GM21447 (cell line): ENCODE data around the gene ALG8.
"Not testable (repeated sequence)": the region's sequence is repeated elsewhere in the genome, so short reads cannot be mapped to it uniquely, and the experiment has no call there.

Experiments
- ATAC-seq: cut with Tn5 transposase; IDR thresholded peaks from one replicate; pipeline ENCODE4 v1.9.1; 2021; ENCODE audit not compliant: unreplicated experiment

ALG8 gene

DNA sequence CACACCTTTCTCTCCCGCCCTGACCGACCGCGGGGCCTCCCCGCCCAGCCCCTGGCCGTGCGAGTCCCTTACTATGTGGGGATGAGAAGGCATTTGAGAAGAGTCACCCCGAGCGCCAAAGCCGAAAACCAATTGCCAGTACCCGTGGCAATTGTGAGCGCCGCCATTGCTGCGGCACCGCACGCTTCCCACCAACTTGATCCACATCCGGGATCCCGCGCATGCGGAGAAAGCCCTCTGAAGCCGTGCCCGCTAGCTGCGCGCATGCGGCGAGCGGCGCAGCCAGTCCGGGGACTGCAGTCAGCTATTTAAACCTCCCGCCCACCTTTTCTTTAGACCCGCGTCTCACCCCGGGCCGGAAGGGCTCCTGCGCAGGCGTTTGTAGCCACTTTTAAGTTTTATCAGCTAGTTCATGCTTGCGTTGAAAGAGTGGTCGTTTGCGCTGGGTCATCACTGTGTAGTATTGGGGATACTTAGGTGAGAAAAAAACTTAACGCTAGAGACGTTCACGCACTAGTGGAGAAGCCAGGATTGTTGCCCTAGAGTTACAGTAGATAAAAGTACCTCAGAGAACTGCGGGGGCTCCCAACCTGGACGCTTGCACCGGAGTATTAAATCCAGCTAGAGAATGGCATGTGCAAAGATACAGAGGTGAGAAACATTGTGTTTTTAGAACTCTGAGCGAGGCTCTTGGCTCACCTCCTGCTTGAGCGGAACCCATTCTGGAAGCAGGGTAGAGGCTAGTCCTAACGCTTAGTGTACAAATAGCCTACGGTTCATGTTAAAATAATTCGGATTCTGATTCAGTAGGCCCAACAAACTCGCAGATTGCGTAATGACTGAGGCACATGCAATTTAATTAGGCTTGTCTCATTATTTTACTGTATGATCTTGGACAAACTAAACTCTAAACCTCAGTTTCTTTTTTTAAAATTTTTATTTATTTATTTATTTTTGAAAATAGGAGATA lies at the start of gene ALG8:
ALG8 (minus strand) TSS at position 205 of the 970 bp plus-strand sequence; CDS start at position 167, 38 bp downstream.
- peak; percentile 91 for ATAC-seq

DNA sequence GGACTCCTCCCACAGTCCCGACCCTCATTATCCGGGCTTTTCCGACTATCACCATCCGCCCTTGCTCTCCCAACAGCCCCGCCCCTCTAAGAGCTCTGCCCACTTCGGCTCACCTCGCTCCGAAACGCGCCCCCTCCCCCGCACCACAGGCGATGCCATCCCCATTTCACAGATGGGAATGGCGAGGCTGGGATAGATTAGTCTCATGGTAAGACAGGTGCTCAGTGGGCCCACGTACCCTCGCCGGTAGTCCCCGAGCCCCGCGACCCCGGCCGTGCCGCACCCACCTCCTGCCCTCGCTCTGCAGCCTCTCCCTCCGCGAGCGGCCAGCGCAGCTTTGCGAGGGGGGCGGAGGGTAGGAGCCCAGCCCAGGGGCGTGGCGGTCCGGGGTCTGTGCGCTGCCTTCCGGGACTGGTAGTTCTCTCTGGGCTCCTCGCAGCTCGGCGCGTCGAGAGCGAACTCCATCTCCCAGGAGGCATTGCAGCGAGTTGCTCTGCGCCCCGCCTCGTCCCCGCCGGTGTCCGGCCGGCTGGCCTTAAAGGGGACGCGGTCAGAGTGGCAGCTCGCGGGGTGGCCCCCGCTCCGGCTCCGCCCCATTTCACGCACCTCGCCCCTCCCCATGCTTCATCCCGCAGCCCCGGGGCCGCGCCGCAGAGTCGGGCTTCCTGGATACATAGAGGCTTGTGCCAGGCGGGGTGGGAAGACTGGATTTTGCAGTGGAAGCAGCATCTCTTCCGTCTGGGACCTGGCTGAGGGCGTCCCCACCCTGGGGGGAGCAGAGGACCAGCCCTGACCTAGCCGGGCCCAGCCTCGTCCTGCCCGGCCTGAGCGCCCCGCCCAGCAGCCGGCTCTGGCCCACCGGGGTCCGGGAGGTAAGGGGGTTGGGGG lies 49.1 kb upstream of the ALG8 start, which contains the start of the genes KCTD21 and USP35:
KCTD21 (minus strand) TSS at position 341 of the 888 bp plus-strand sequence. CDS start 14,072 bp downstream, outside the sequence.
USP35 (plus strand) TSS at position 634 of the 888 bp plus-strand sequence. CDS start 7,327 bp downstream, outside the sequence.
- peak; percentile 90 for ATAC-seq

GRCh38 chr11:78187366-78188285 lies 48.2 kb upstream of the ALG8 start:
- ATAC-seq: peak; percentile 20

DNA sequence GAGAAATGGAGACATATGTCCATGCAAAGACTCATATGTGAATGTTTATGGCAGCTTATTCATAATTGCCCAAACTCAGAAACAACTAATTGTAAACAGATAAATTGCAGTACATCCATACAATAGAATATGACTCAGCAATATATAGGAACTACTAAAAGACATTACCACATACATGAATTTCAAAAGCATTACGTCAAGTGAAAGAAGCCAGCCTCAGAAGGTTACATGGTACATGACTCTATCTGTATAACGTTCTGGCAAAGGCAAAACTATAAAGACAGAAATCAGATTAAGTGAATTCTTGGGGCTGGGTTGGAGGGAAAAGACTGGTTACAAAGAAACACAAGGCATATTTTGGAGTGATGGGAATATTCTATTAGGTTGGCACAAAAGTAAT lies 41.8 kb upstream of the ALG8 start:
- ATAC-seq: no peak

GRCh38 chr11:78180751-78181150 lies 41.3 kb upstream of the ALG8 start:
- ATAC-seq: no peak

- no peak for ATAC-seq
Measured at GRCh38 chr11:78179459-78180071, 40.1 kb upstream of the ALG8 start.

DNA sequence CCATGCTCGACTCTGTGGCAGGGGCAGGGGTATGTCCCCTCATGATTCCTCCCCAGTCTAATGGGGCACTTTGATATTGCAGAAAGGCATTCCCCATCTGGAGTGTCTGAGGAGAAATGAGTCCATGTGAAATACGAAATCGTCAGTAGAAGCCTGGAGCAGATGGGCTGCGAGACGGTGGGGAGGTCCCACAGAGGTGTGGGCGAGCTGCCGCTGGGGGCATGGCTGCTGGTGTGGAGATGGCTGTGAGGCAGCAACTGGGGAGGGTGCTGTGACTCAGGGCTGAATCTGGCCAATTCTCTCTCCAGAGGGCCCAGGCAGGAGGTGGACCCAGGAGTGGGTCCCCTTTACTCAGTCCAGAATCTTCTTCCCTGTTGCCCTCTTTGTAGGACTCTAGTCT lies 37.8 kb upstream of the ALG8 start:
- no peak for ATAC-seq

DNA sequence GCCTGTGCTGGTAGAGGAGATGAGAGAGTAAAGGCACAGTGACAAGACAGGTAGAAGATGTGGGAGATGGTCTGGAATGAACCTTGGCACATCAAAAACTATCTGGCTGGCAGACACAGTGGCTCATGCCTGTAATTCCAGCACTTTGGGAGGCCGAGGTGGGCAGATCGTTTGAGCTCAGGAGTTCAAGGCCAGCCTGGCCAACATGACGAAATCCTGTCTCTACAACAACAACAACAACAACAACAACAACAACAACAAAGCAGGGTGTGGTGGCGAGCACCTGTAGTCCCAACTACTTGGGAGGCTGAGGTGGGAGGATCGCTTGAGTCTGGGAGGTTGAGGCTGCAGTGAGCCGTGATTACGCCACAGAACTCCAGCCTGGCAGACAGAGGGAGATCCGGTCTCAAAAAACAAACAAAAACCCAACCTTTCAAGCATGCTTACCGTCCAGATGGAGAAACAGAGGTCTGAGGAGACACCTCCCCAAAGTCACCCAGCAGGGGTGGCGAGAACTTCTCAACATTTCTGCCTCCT lies 37.2 kb upstream of the ALG8 start:
- no peak for ATAC-seq

GRCh38 chr11:78175862-78176261 lies 36.4 kb upstream of the ALG8 start:
- not testable (repeated sequence) for ATAC-seq

- no peak for ATAC-seq
Measured at GRCh38 chr11:78171951-78172350, 32.5 kb upstream of the ALG8 start.

GRCh38 chr11:78170874-78171549 lies 31.6 kb upstream of the ALG8 start:
- no peak for ATAC-seq

DNA sequence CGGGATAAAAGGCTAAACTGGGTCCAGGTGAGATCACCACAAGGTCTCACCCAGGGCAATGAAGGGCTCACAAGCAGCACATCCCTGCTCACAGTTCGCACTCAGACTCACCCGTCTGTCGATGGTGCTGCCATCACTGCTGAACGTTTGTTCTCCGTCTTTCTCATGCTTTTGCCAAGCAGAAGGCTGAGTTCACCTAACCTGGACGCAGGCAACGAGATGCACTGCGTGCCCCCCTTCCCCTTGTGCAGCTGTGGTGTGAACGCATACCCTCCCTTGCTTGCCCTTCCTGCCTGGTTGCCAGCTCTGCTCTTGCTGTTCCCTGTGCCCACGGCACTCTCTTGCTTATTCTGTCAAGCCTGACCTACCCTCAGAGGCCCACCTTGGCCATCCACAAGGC lies 31.0 kb upstream of the ALG8 start:
- ATAC-seq: no peak

- ATAC-seq: no peak
Measured at GRCh38 chr11:78168539-78169477, 29.4 kb upstream of the ALG8 start.

DNA sequence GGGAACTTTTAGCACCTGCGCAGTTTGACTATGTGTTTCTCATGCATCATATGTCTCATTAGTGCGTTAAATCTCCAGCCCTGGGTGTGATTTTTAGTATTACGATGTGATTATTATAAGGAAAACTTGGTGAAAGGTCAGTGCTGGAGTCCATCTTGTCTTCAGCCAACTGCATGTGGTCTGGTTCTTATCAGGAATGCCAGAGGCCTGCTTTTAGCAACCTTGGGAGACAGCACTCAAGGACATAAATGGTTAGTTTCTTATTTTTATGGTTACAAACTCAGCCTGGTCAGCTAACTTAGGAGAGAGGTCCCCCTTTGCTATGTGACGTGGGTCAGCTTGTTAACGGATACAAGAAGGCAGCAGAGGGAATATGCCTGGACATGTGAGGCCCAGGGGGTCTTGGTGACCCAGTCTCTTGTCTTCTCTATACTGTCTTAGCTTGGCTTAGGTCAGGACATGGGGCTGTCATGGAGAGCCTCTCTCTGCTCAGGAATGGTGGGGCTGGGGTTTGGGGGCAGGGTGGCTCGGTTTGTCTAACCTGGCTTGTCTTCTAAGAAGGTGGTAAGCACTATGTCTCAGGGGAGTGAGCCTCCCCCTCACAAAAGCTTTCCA lies 27.5 kb upstream of the ALG8 start:
- ATAC-seq: no peak

DNA sequence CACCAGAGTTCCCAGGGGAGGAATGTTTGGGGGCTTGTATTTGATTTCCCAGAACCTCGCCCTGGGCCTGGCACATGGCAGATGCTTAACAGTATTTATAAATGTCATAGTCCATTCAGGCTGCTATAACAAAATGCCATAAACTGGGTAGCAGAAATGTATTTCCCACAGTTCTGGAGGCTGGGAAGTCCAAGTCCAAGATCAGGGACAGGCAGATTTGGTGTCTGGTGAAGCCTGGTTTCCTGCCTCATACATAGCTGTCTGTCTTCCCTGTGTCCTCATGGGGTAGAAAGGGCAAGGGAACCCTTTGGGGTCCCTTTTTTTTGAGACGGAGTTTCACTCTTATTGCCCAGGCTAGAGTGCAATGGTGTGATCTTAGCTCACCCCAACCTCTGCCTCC lies 25.0 kb upstream of the ALG8 start:
- ATAC-seq: no peak

DNA sequence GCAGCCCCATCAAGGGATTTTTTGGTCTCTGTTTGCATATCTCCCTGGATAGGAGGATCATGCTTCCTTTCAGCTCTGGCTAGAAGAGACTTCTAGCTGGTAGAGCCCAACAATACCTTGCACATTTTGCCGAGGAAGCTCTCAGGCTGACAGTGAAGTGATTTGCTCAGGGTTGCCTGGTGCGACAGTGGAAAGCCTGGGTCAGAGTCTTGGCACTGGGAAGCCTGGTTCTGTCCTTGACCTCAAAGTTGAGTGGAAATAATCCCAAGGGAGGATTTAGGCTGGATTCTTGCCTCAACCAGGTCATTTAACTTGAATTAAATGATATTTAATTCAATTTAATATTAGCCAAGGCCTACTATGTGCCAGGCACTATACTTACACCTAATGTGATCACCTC lies 24.4 kb upstream of the ALG8 start:
- no peak for ATAC-seq

- ATAC-seq: no peak
Measured at GRCh38 chr11:78161962-78162371, 22.5 kb upstream of the ALG8 start.
